OCI-LY7 (cell line): ENCODE data around the gene OR10G7. TPM values are rescaled to one million over a fixed set of nuclear protein-coding genes. Genes with fewer than 3 reads are reported as not detected.

ENCODE experiments used
- BruUV-seq: library from RNA; stranded (reverse); fragments of 400-500 nt; replicated peaks from 2 replicates; lab custom pipeline; 2021; lab: Mats Ljungman, UMichigan
- CTCF ChIA-PET: fragments of 300-600 bp; sonication (Branson Sonifier 250); formaldehyde crosslinking; loops from one replicate; lab custom pipeline; 2022; ENCODE audit warnings: antibody characterized with exemption; ENCODE audit not compliant: unreplicated experiment; lab: Charles Lee
- POLR2A ChIA-PET: fragments of 300-600 bp; sonication (Branson Sonifier 250); formaldehyde crosslinking; loops from one replicate; lab custom pipeline; 2022; ENCODE audit warnings: antibody characterized with exemption; lab: Charles Lee
- DNase-seq: peaks from one replicate; pipeline ENCODE4 v3.0.0-alpha.2; 2015; ENCODE audit warnings: low spot score
- H2AFZ ChIP-seq: fragments of 200-600 bp; sonication (generic), shearing (Covaris generic); 2 replicates; pipeline ENCODE4 v1.6.1; 2014; ENCODE audit warnings: mild to moderate bottlenecking, antibody characterized with exemption, low read length, moderate library complexity
- H3K27ac ChIP-seq: fragments of 200-600 bp; sonication (generic); 2 replicates; pipeline ENCODE4 v1.5.1; 2014; ENCODE audit warnings: mixed run types, low read depth, mild to moderate bottlenecking, moderate library complexity, low read length, inconsistent platforms; ENCODE audit not compliant: poor library complexity, severe bottlenecking
- H3K36me3 ChIP-seq: fragments of 200-600 bp; sonication (generic); 2 replicates; pipeline ENCODE4 v1.6.1; 2014; ENCODE audit warnings: mild to moderate bottlenecking, antibody characterized with exemption, low read length, moderate library complexity, mixed read lengths; ENCODE audit not compliant: insufficient read depth
- H3K4me1 ChIP-seq: fragments of 200-600 bp; sonication (generic); 2 replicates; pipeline ENCODE4 v1.5.1; 2014; ENCODE audit warnings: mild to moderate bottlenecking, low read length; ENCODE audit not compliant: insufficient read depth, poor library complexity, severe bottlenecking
- H3K4me2 ChIP-seq: fragments of 200-600 bp; sonication (generic); 2 replicates; pipeline ENCODE4 v1.6.1; 2014; ENCODE audit warnings: mild to moderate bottlenecking, low read length
- H3K4me3 ChIP-seq: fragments of 200-600 bp; sonication (generic); 2 replicates; pipeline ENCODE4 v1.5.1; 2014; ENCODE audit warnings: mild to moderate bottlenecking, low read depth, low read length; ENCODE audit not compliant: poor library complexity, severe bottlenecking
- H3K79me2 ChIP-seq: fragments of 200-600 bp; sonication (generic); 2 replicates; pipeline ENCODE4 v1.6.1; 2016; ENCODE audit warnings: low read depth, mild to moderate bottlenecking, low read length, moderate library complexity, mixed read lengths; ENCODE audit not compliant: insufficient read depth
- H3K9me2 ChIP-seq: fragments of 200-600 bp; sonication (generic); 2 replicates; pipeline ENCODE4 v1.6.1; 2016; ENCODE audit warnings: mild to moderate bottlenecking, low read length, mixed read lengths; ENCODE audit not compliant: insufficient read depth
- H3K9me3 ChIP-seq: fragments of 200-600 bp; sonication (generic); 2 replicates; pipeline ENCODE4 v1.6.1; 2014; ENCODE audit warnings: mild to moderate bottlenecking, mixed run types, low read length, mixed read lengths
- H4K20me1 ChIP-seq: fragments of 200-600 bp; sonication (generic); 2 replicates; pipeline ENCODE4 v1.6.1; 2014; ENCODE audit warnings: mild to moderate bottlenecking, antibody characterized with exemption, low read length, moderate library complexity, mixed read lengths; ENCODE audit not compliant: insufficient read depth
- EZH2phosphoT487 ChIP-seq: fragments of 200-600 bp; sonication (generic); IDR thresholded peaks from 2 replicates; pipeline ENCODE4 v1.6.1; 2018; ENCODE audit warnings: low read depth, borderline replicate concordance, mild to moderate bottlenecking, mixed run types, antibody characterized with exemption, low read length, moderate library complexity, mixed read lengths
- intact Hi-C: fragments of 100-400 bp; cut with micrococcal nuclease; formaldehyde crosslinking; loops from one replicate; pipeline ENCODE4 v1.10.0; 2022; ENCODE audit not compliant: unreplicated experiment
- total RNA-seq, 2 experiments: library from RNA; depleted of rRNA in 1 of 2; stranded (reverse); fragments of >200 nt in 1 of 2; shearing (Covaris generic) in 1 of 2; gene quantifications; 2 replicates each; pipeline ENCODE4 v1.2.3, GENCODE V29; 2014 to 2022
- TF ChIP-seq, protein P1 (sequence below): fragments of 200-600 bp; sonication (generic); conservative IDR thresholded peaks from 2 replicates; pipeline ENCODE4 v1.5.1; 2014; ENCODE audit warnings: mild to moderate bottlenecking, antibody characterized with exemption, low read length, moderate library complexity, mixed read lengths

OR10G7 gene
- total RNA-seq, 2 experiments from 2014 or later: not detected

- H4K20me1 ChIP-seq: no peaks in the 10 kb centered on the region
- no peaks in the 10 kb centered on the region for H3K79me2 ChIP-seq
- intact Hi-C loops: no loop called here
- no peak overlapping the region for H3K27ac ChIP-seq
- no TSS peak for BruUV-seq
- no peaks in the 10 kb centered on the region for H3K9me2 ChIP-seq
- H3K4me3 ChIP-seq: no peak overlapping the region
- no peak for TF ChIP-seq EZH2phosphoT487
- TF ChIP-seq, protein P1, sequence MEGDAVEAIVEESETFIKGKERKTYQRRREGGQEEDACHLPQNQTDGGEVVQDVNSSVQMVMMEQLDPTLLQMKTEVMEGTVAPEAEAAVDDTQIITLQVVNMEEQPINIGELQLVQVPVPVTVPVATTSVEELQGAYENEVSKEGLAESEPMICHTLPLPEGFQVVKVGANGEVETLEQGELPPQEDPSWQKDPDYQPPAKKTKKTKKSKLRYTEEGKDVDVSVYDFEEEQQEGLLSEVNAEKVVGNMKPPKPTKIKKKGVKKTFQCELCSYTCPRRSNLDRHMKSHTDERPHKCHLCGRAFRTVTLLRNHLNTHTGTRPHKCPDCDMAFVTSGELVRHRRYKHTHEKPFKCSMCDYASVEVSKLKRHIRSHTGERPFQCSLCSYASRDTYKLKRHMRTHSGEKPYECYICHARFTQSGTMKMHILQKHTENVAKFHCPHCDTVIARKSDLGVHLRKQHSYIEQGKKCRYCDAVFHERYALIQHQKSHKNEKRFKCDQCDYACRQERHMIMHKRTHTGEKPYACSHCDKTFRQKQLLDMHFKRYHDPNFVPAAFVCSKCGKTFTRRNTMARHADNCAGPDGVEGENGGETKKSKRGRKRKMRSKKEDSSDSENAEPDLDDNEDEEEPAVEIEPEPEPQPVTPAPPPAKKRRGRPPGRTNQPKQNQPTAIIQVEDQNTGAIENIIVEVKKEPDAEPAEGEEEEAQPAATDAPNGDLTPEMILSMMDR: no peak
- POLR2A ChIA-PET: no interaction called here
- no peaks in the 10 kb centered on the region for H3K9me3 ChIP-seq
- H3K4me2 ChIP-seq: no peak overlapping the region
- no peaks in the 10 kb centered on the region for H3K36me3 ChIP-seq
- no peaks in the 10 kb centered on the region for H3K4me1 ChIP-seq
- no peak overlapping the region for H2AFZ ChIP-seq
- CTCF ChIA-PET: no interaction called here
- no peak for DNase-seq
These were observed 39.3 kb upstream of the OR10G7 start for GRCh38 chr11:124080327-124081001.

DNA sequence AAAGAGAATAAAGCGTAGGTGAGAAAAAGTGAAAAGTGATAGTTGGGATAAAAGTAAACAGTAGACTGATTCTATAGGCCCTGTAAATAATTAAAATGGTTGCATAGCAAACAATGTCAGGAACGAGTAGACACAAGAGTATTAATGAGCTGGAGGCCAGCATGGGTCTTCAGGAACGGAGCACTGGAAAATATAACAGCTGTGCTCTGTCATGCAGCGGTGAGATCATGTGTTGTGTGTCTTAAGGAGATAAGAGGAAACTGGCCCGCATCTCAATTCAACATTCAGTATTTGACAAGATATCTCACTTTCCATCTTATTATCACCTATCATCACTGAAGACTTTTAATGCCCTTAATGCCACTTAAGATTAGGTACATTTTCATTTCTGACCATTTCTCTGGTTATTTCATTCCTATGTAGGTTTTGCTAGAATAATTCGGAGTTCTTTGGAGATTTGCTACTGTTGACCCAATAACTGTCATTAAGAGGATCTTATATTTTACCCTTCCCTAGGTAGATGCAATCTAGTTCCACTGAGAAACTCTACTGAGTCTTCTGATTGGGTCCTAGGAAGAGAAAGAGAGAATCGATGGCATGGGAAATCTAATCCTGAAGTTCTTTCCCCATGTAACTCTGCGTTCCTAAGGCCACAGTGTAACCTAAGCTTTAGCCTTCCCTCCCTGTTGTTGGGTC, 38.7 kb upstream of the OR10G7 start:
- H3K9me2 ChIP-seq: no peaks in the 10 kb centered on the region
- TF ChIP-seq, protein P1: no peak
- no peak for TF ChIP-seq EZH2phosphoT487
- DNase-seq: no peak
- no peak overlapping the region for H3K4me3 ChIP-seq
- ChIA-PET CTCF (no interaction called here), POLR2A (no interaction called here)
- no peak overlapping the region for H3K4me2 ChIP-seq
- intact Hi-C loops: no loop called here
- H4K20me1 ChIP-seq: no peaks in the 10 kb centered on the region
- no peaks in the 10 kb centered on the region for H3K4me1 ChIP-seq
- H3K9me3 ChIP-seq: no peaks in the 10 kb centered on the region
- H2AFZ ChIP-seq: no peak overlapping the region
- H3K27ac ChIP-seq: no peak overlapping the region
- H3K79me2 ChIP-seq: no peaks in the 10 kb centered on the region
- H3K36me3 ChIP-seq: no peaks in the 10 kb centered on the region
- BruUV-seq: no TSS peak

DNA sequence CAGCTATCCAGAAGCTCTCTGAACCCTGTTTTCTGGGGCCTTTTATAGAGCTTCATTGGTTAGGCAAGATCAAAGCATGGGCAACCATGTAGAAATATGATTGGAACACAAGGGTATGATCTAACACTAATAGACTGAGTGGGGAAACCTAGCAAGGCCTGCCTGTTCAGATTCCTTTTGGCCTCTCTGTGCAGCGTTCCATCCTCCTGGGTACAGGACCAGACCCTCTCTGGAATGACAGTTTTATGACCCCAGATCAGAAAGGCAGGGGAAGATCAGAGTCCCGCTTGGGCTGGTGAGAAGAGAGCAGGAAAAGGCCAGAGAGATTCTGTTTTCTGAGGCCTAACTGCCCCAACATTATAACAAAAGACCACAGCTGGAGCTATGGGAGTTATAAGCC, 37.5 kb upstream of the OR10G7 start:
- no peaks in the 10 kb centered on the region for H3K9me2 ChIP-seq
- no peaks in the 10 kb centered on the region for H4K20me1 ChIP-seq
- POLR2A ChIA-PET: no interaction called here
- H3K9me3 ChIP-seq: no peaks in the 10 kb centered on the region
- TF ChIP-seq, protein P1: no peak
- TF ChIP-seq EZH2phosphoT487: no peak
- BruUV-seq: no TSS peak
- no peak overlapping the region for H3K4me2 ChIP-seq
- no peak overlapping the region for H3K4me3 ChIP-seq
- intact Hi-C loops: no loop called here
- H3K27ac ChIP-seq: no peak overlapping the region
- H3K79me2 ChIP-seq: no peaks in the 10 kb centered on the region
- DNase-seq: no peak
- H3K4me1 ChIP-seq: no peaks in the 10 kb centered on the region
- CTCF ChIA-PET: no interaction called here
- no peaks in the 10 kb centered on the region for H3K36me3 ChIP-seq
- no peak overlapping the region for H2AFZ ChIP-seq
